ENCODE results near the gene ARHGEF28.

The ARHGEF28 gene

GRCh38 chr5:73693573-73694061, 67.6 kb downstream of the ARHGEF28 start:
- no peak for DNase-seq

GRCh38 chr5:73694089-73694488, 68.1 kb downstream of the ARHGEF28 start:
- DNase-seq = peak; percentile 11

GRCh38 chr5:73698011-73698410, 72.0 kb downstream of the ARHGEF28 start:
- DNase-seq = no peak

- no peak for DNase-seq
These were observed 75.6 kb downstream of the ARHGEF28 start for GRCh38 chr5:73701566-73701965.

- no peak for DNase-seq
These were observed 76.5 kb downstream of the ARHGEF28 start for GRCh38 chr5:73702534-73702933.

- no peak for DNase-seq
These were observed 77.0 kb downstream of the ARHGEF28 start for GRCh38 chr5:73702951-73703350.

GRCh38 chr5:73705364-73705763, 79.4 kb downstream of the ARHGEF28 start:
- DNase-seq = no peak

- no peak for DNase-seq
These were observed 81.0 kb downstream of the ARHGEF28 start for GRCh38 chr5:73706963-73707362.

GRCh38 chr5:73709536-73710129, 83.6 kb downstream of the ARHGEF28 start:
- no peak for DNase-seq

GRCh38 chr5:73716284-73716808, 90.3 kb downstream of the ARHGEF28 start:
- DNase-seq = no peak

GRCh38 chr5:73718762-73719161, 92.8 kb downstream of the ARHGEF28 start:
- DNase-seq = no peak

GRCh38 chr5:73719632-73720031, 93.6 kb downstream of the ARHGEF28 start:
- no peak for DNase-seq

GRCh38 chr5:73722231-73722630, 96.2 kb downstream of the ARHGEF28 start:
- no peak for DNase-seq

- DNase-seq = no peak
These were observed 100.1 kb downstream of the ARHGEF28 start for GRCh38 chr5:73726071-73726470.

- no peak for DNase-seq
These were observed 100.7 kb downstream of the ARHGEF28 start for GRCh38 chr5:73726606-73727231.

- no peak for DNase-seq
These were observed 101.5 kb downstream of the ARHGEF28 start for GRCh38 chr5:73727470-73727869.

GRCh38 chr5:73728493-73729273, 102.7 kb downstream of the ARHGEF28 start:
- no peak for DNase-seq

GRCh38 chr5:73729329-73729728, 103.3 kb downstream of the ARHGEF28 start:
- DNase-seq = no peak

- DNase-seq = no peak
These were observed 106.0 kb downstream of the ARHGEF28 start for GRCh38 chr5:73732045-73732444.

GRCh38 chr5:73733219-73733618, 107.2 kb downstream of the ARHGEF28 start:
- DNase-seq = no peak

GRCh38 chr5:73735032-73735734, 109.2 kb downstream of the ARHGEF28 start:
- no peak for DNase-seq

GRCh38 chr5:73739650-73740049, 113.7 kb downstream of the ARHGEF28 start:
- DNase-seq = no peak

- DNase-seq = no peak
These were observed 114.3 kb downstream of the ARHGEF28 start for GRCh38 chr5:73740274-73740790.

Measured in NK-92 treated with Interleukin-12 subunit alpha and Interleukin-12 subunit beta, amount 100 ng/mL, for 24 hours (cell line).